Activated CD4-positive, CD25-positive, alpha-beta regulatory T cell treated with anti-CD3 and anti-CD28 coated beads, Interleukin-2, amount 50 U/mL, for 24 hours (primary cell): ENCODE results near the gene EEPD1.
A peak's percentile ranks its signal among the peaks of the same experiment; 100 is the strongest.

ENCODE experiments used
- ATAC-seq, 2 donors: fragments of 150-1000 bp; cut with Tn5 transposase; one replicate each; pipeline ENCODE4 v1.10.0; 2021; ENCODE audit warnings: mild to moderate bottlenecking in 1 of 2, moderate library complexity in 1 of 2

EEPD1 gene

GRCh38 chr7:36263095-36263484 is 110.0 kb downstream of the EEPD1 start:
- no peak for ATAC-seq

GRCh38 chr7:36264123-36264801 is 111.2 kb downstream of the EEPD1 start:
- no peak for ATAC-seq

GRCh38 chr7:36264913-36265516 is 112.0 kb downstream of the EEPD1 start:
- ATAC-seq, result no peak

GRCh38 chr7:36265680-36266079 is 112.6 kb downstream of the EEPD1 start:
- ATAC-seq, result no peak

GRCh38 chr7:36266190-36266589 is 113.1 kb downstream of the EEPD1 start:
- no peak for ATAC-seq

GRCh38 chr7:36266683-36267082 is 113.6 kb downstream of the EEPD1 start:
- no peak for ATAC-seq

- no peak for ATAC-seq
Measured at GRCh38 chr7:36272211-36272566, 119.1 kb downstream of the EEPD1 start.

- ATAC-seq, result no peak
Measured at GRCh38 chr7:36272567-36273269, 119.7 kb downstream of the EEPD1 start.

GRCh38 chr7:36273836-36274235 is 120.8 kb downstream of the EEPD1 start:
- no peak for ATAC-seq

- ATAC-seq, result no peak
Measured at GRCh38 chr7:36275735-36276284, 122.8 kb downstream of the EEPD1 start.

GRCh38 chr7:36276428-36277248 is 123.6 kb downstream of the EEPD1 start:
- no peak for ATAC-seq

GRCh38 chr7:36277249-36277542 is 124.1 kb downstream of the EEPD1 start:
- no peak for ATAC-seq

GRCh38 chr7:36278069-36278619 is 125.1 kb downstream of the EEPD1 start:
- no peak for ATAC-seq

GRCh38 chr7:36278620-36279172 is 125.6 kb downstream of the EEPD1 start:
- no peak for ATAC-seq

- ATAC-seq, result peak in 1 of 2 donors; percentile 37
Measured at GRCh38 chr7:36279200-36279925, 126.3 kb downstream of the EEPD1 start.

GRCh38 chr7:36279926-36280315 is 126.9 kb downstream of the EEPD1 start:
- ATAC-seq, result no peak

- peak in 1 of 2 donors; percentile 50 for ATAC-seq
Measured at GRCh38 chr7:36280840-36281812, 128.1 kb downstream of the EEPD1 start.

GRCh38 chr7:36281945-36282717 is 129.1 kb downstream of the EEPD1 start:
- ATAC-seq, result no peak

GRCh38 chr7:36283181-36283580 is 130.1 kb downstream of the EEPD1 start:
- no peak for ATAC-seq

GRCh38 chr7:36283711-36284130 is 130.7 kb downstream of the EEPD1 start:
- peak; percentile 11 to 33 for ATAC-seq
